ENCODE measurements around the gene NFKBIB. TPM values are rescaled to one million over a fixed set of nuclear protein-coding genes. Genes with fewer than 3 reads are reported as not detected.

The NFKBIB gene
- total RNA-seq, 1 donor from 2014 or later = 18.0 TPM

DNA sequence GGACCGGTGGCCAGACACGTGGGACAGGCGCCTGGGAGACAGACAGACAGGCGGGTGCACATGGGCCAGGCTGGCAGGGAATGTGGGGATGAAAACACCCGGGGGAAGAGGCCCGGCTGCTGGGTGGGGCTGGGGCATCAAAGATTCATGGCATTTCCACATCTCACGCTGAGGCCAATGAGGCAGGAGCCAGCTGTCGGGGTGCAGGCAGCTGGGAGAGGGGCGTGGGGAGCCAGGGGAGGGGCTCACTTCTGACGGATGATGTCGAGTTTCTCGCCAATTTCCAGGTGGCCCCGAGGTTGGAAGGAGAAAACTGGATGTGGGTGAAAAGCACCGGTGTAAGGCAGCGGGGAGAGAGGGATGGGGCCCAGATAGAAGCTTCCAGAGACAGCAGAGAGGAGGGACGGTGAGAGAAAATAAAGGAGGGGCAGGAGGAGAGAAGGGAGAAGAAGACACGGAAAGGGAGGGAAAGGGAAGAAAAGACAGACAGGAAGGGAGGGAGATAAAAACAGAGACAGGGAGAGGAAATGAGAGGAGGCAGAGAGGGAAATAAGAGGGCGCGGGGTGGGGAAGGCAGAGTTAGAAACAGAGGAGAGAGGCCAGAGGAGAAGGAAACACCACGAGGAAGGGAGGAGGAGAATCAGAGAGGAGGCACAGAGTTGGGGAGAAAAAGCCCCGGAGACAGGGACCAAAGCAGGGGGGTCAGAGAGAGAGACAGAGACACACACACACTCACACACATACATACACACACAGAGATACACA, 20.2 kb downstream of the NFKBIB start:
- no peak for DNase-seq (ENCODE audit: extremely low spot score, unreplicated experiment)
- Mint-ChIP-seq H3K27ac (ENCODE audit: unreplicated experiment) (no peak overlapping the region), H3K9me3 (ENCODE audit: unreplicated experiment) (no peaks in the 10 kb centered on the region), H3K36me3 (ENCODE audit: unreplicated experiment) (peaks cover 2% of the 10 kb centered on the region), H3K4me3 (ENCODE audit: unreplicated experiment) (no peak overlapping the region), H3K4me1 (ENCODE audit: unreplicated experiment) (no peaks in the 10 kb centered on the region), H3K27me3 (ENCODE audit: unreplicated experiment) (no peaks in the 10 kb centered on the region)
- TF ChIP-seq, protein P1, sequence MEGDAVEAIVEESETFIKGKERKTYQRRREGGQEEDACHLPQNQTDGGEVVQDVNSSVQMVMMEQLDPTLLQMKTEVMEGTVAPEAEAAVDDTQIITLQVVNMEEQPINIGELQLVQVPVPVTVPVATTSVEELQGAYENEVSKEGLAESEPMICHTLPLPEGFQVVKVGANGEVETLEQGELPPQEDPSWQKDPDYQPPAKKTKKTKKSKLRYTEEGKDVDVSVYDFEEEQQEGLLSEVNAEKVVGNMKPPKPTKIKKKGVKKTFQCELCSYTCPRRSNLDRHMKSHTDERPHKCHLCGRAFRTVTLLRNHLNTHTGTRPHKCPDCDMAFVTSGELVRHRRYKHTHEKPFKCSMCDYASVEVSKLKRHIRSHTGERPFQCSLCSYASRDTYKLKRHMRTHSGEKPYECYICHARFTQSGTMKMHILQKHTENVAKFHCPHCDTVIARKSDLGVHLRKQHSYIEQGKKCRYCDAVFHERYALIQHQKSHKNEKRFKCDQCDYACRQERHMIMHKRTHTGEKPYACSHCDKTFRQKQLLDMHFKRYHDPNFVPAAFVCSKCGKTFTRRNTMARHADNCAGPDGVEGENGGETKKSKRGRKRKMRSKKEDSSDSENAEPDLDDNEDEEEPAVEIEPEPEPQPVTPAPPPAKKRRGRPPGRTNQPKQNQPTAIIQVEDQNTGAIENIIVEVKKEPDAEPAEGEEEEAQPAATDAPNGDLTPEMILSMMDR (IDR thresholded peaks at IDR 0.05) = no peak

DNA sequence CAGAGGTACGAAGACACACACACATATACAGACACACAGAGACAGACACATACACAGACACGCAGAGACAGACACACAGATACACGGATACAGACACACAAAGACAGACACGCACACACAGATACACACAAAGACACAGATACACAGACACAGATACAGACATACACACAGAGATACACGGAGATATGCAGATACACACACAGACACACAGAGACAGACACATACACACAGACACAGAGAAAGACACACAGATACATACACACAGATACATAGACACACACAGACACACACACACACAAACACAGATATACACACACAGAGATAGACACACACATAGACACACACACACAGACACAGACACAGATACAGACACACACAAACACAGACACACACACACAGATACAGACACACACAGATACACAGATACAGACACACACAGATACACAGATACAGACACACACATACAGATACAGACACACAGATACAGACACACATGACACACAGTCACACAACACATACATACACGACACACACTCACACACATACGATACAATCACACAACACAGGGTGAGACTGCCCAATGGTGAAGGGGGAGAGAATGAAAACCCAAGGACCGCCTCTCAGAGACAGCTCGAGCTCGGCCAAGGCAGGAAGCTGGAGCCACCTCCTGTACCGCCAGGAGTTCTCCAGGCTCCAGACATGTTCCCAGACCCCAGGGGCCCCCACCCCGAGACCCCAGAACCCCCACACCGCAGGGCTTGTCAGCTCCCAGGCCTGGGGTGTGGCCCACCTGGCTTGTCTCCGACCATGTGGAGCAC, 21.0 kb downstream of the NFKBIB start:
- Mint-ChIP-seq H3K4me1 (ENCODE audit: unreplicated experiment) (no peaks in the 10 kb centered on the region), H3K4me3 (ENCODE audit: unreplicated experiment) (no peak overlapping the region), H3K27me3 (ENCODE audit: unreplicated experiment) (no peaks in the 10 kb centered on the region), H3K27ac (ENCODE audit: unreplicated experiment) (no peak overlapping the region), H3K36me3 (ENCODE audit: unreplicated experiment) (peaks cover 6% of the 10 kb centered on the region), H3K9me3 (ENCODE audit: unreplicated experiment) (no peaks in the 10 kb centered on the region)
- DNase-seq (ENCODE audit: extremely low spot score, unreplicated experiment) = no peak
- TF ChIP-seq, protein P1 (IDR thresholded peaks at IDR 0.05) = no peak

DNA sequence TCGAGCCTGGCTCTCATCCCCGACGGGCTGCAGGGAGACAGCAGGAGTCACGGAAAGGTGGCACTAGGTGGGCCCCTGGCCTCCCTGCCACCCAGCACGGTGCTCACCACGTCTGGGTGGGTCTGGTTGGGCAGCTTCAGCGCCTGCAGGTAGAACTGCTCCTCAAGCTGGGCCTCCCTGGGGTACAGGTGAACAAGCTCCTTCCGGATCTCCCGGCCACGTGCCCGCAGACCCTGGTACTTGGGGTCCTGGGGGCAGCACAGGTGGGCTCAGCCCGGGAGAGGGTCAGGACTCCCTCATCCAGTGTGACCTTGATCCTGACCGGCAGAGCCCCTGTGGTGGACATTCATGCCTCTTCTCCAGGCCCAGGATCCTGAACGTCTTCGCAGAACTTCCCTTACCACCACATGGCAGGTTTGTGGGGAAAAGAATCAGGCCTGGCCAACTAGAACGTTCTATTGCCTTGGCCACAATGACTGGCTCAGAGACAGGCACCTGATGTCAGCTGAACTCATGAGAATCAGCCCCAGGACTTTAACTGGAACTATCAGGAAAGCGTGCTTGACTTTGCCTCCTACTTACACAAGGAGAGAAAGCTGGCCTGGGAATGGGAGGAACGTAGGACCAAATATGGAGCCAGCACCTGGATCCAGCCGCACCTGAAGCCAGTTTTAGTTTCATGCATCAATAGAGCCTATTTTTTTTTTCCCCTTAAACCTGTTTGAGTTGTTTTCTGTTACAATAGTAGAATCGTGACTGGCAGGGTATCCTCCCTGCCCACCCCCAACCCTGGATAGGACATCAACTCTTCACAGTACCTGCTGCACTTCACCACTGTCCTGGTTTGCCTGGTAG, 21.9 kb downstream of the NFKBIB start:
- Mint-ChIP-seq H3K4me1 (ENCODE audit: unreplicated experiment) (no peaks in the 10 kb centered on the region), H3K36me3 (ENCODE audit: unreplicated experiment) (peaks cover 6% of the 10 kb centered on the region), H3K4me3 (ENCODE audit: unreplicated experiment) (no peak overlapping the region), H3K9me3 (ENCODE audit: unreplicated experiment) (no peaks in the 10 kb centered on the region), H3K27me3 (ENCODE audit: unreplicated experiment) (no peaks in the 10 kb centered on the region), H3K27ac (ENCODE audit: unreplicated experiment) (no peak overlapping the region)
- no peak for DNase-seq (ENCODE audit: extremely low spot score, unreplicated experiment)
- TF ChIP-seq, protein P1 (IDR thresholded peaks at IDR 0.05) = no peak

DNA sequence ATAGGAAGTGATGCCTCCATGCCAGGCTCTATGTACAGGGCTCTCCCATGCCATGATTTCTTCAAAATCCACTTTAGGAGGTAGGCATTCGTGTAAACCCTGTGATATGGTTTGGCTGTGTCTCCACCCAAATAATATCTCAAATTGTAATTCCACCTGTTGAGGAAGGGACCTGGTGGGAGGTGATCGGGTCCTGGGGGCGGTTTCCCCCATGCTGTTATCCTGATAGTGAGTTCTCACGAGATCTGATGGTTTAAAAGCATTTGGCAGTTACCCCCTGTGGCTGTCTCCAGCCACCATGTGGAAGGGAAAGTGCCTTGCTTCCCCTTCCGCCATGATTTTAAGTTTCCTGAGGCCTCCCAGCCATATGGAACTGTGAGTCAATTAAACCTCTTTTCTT, 22.7 kb downstream of the NFKBIB start:
- TF ChIP-seq, protein P1 (IDR thresholded peaks at IDR 0.05) = no peak

More for the DNA sequence above, 22.7 kb downstream of the NFKBIB start:
- no peaks in the 10 kb centered on the region for H3K4me1 Mint-ChIP-seq (ENCODE audit: unreplicated experiment)
- H3K9me3 Mint-ChIP-seq (ENCODE audit: unreplicated experiment) = no peaks in the 10 kb centered on the region
- DNase-seq (ENCODE audit: extremely low spot score, unreplicated experiment) = no peak
- H3K4me3 Mint-ChIP-seq (ENCODE audit: unreplicated experiment) = no peak overlapping the region
- no peaks in the 10 kb centered on the region for H3K27me3 Mint-ChIP-seq (ENCODE audit: unreplicated experiment)
- H3K36me3 Mint-ChIP-seq (ENCODE audit: unreplicated experiment) = peaks cover 6% of the 10 kb centered on the region
- no peak overlapping the region for H3K27ac Mint-ChIP-seq (ENCODE audit: unreplicated experiment)
